ENCODE measurements around the gene ASCL1.

DNA sequence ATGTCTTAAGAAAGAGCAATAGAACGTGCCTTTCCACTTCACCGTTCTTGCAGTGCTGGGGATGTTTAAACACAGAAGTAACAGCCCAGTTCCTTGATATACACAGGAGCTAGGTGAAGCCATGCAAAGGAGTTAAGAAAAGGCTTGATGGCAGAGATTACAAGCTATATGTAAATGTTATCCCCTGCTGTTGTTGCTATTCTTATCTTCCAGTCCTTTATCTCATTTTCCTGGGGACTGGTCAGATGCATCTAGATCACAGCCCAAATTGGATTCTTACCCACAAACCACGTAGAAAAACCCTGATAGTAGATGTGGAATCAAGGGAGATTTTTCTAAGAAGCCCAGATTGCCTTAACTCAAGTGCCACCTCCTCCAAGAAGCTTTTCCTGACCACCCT, 5.5 kb downstream of the ASCL1 start:
- TF ChIP-seq PHB (CRISPR knock-in tag; IDR thresholded peaks at IDR 0.05) (no peak), KDM5B (IDR thresholded peaks at IDR 0.05; ENCODE audit: insufficient replicate concordance, low read depth, low read length) (no peak), POLR2A (conservative IDR thresholded peaks at IDR 0.05) (no peak), CTCF (IDR thresholded peaks at IDR 0.05 in 2 of 3, conservative IDR thresholded peaks at IDR 0.05 in 1 of 3; ENCODE audit: insufficient read depth in 2 of 3, low read depth in 1 of 3, low read length in 3 of 3) (no peak), NR2C2 (CRISPR knock-in tag; IDR thresholded peaks at IDR 0.05) (no peak), NR2C2 (tag; IDR thresholded peaks at IDR 0.05) (no peak), PML (IDR thresholded peaks at IDR 0.05; ENCODE audit: low read length) (no peak), USF1 (CRISPR knock-in tag; IDR thresholded peaks at IDR 0.05) (no peak), TARDBP (IDR thresholded peaks at IDR 0.05) (no peak), ZBTB7A (IDR thresholded peaks at IDR 0.05; ENCODE audit: borderline replicate concordance, control insufficient read depth, low read depth, low read length) (no peak)
- TF ChIP-seq, protein P1, sequence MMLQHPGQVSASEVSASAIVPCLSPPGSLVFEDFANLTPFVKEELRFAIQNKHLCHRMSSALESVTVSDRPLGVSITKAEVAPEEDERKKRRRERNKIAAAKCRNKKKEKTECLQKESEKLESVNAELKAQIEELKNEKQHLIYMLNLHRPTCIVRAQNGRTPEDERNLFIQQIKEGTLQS (IDR thresholded peaks at IDR 0.05), result no peak
- TF ChIP-seq, protein P1 (CRISPR knock-in tag; conservative IDR thresholded peaks at IDR 0.05), result no peak
